ENCODE data around the gene CCDC47.

CCDC47 gene

DNA sequence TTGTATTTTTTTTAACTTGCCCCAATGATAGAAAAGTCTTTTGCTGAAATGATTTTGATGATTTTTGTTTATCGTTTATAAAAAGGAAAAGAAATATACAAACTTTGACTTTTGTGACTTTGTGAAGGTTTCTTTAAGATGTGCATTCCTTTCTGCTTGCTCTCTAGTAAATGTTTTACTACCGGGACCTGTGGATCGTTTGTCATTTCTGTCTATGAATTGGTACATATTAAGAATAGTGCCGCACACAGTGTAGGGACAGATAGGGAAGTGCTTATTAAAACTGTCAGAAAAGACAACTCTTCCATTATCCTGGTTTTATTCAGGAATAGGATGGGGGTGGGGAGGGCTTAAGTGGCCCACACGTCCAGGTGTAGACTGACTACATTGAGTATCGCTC lies 45.7 kb upstream of the CCDC47 start:
- TF ChIP-seq, protein P1, sequence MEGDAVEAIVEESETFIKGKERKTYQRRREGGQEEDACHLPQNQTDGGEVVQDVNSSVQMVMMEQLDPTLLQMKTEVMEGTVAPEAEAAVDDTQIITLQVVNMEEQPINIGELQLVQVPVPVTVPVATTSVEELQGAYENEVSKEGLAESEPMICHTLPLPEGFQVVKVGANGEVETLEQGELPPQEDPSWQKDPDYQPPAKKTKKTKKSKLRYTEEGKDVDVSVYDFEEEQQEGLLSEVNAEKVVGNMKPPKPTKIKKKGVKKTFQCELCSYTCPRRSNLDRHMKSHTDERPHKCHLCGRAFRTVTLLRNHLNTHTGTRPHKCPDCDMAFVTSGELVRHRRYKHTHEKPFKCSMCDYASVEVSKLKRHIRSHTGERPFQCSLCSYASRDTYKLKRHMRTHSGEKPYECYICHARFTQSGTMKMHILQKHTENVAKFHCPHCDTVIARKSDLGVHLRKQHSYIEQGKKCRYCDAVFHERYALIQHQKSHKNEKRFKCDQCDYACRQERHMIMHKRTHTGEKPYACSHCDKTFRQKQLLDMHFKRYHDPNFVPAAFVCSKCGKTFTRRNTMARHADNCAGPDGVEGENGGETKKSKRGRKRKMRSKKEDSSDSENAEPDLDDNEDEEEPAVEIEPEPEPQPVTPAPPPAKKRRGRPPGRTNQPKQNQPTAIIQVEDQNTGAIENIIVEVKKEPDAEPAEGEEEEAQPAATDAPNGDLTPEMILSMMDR (IDR thresholded peaks at IDR 0.05; ENCODE audit: extremely low read depth, insufficient read depth, missing control alignments): no peak
- in situ Hi-C loops (cut with MboI; ENCODE audit: low pct_unique_long_range_greater_than_20kb, low sequenced_read_pairs, unreplicated experiment): no loop called here

DNA sequence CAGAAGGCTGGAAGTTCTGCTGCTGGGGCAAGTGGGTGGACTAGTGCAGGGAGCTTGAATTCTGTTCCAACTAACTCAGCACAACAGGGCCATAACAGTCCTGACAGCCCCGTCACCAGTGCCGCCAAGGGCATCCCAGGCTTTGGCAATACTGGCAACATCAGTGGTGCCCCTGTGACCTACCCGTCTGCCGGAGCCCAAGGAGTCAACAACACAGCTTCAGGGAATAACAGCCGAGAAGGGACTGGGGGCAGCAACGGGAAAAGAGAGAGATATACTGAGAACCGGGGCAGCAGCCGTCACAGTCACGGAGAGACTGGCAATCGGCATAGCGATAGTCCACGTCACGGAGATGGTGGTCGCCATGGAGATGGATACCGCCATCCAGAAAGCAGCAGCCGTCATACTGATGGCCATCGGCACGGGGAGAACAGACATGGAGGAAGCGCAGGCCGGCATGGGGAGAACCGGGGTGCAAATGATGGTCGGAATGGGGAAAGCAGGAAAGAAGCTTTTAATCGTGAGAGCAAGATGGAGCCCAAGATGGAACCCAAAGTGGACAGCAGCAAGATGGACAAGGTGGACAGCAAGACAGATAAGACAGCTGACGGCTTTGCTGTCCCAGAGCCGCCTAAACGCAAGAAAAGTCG lies 44.5 kb upstream of the CCDC47 start:
- in situ Hi-C loops (cut with MboI; ENCODE audit: low pct_unique_long_range_greater_than_20kb, low sequenced_read_pairs, unreplicated experiment): no loop called here
- DNase-seq (ENCODE audit: low spot score): no peak
- TF ChIP-seq, protein P1 (IDR thresholded peaks at IDR 0.05; ENCODE audit: extremely low read depth, insufficient read depth, missing control alignments): no peak

More for the DNA sequence above, 45.7 kb upstream of the CCDC47 start:
- no peak for DNase-seq (ENCODE audit: low spot score)

- in situ Hi-C loops (cut with MboI; ENCODE audit: low pct_unique_long_range_greater_than_20kb, low sequenced_read_pairs, unreplicated experiment): no loop called here
- no peak for DNase-seq (ENCODE audit: low spot score)
- TF ChIP-seq, protein P1 (IDR thresholded peaks at IDR 0.05; ENCODE audit: extremely low read depth, insufficient read depth, missing control alignments): no peak
These were observed 43.3 kb upstream of the CCDC47 start for GRCh38 chr17:63816669-63817068.

DNA sequence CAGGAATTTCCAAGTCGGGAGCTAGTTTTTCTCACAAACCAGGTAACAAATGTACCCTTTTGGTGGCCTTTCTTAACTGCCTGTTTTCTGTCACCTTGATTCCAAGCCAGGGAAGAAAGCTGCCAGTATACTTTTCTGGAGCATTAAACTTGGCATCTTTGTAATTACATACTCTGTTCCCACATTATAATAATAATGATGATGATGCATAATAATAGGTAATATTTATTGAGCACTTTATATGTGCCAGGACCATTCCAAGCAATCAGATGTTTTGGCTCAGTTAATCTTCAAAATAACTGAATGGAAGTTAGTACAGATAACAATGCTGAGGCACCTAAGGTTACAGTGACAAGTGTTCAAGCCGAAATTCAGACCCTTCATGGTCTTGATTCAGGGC lies 42.7 kb upstream of the CCDC47 start:
- DNase-seq (ENCODE audit: low spot score): no peak
- in situ Hi-C loops (cut with MboI; ENCODE audit: low pct_unique_long_range_greater_than_20kb, low sequenced_read_pairs, unreplicated experiment): no loop called here
- TF ChIP-seq, protein P1 (IDR thresholded peaks at IDR 0.05; ENCODE audit: extremely low read depth, insufficient read depth, missing control alignments): no peak

DNA sequence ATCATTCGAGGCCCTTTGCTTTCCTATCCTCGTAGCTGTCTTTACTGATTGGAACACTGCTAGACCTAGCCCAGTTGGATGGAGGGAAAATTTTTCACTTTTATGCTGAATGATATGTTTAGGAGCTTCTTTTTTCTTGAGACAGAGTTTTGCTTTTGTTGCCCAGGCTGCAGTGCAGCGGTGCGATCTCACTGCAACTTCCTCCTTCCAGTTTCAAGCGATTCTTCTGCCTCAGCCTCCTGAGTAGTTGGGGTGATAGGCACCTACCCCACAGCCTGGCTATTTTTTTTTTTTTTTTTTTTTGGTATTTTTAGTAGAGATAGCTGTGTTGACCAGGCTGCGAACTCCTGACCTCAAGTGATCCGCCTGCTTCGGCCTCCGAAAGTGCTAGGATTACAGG lies 36.6 kb upstream of the CCDC47 start:
- in situ Hi-C loops (cut with MboI; ENCODE audit: low pct_unique_long_range_greater_than_20kb, low sequenced_read_pairs, unreplicated experiment): no loop called here
- no peak for DNase-seq (ENCODE audit: low spot score)
- TF ChIP-seq, protein P1 (IDR thresholded peaks at IDR 0.05; ENCODE audit: extremely low read depth, insufficient read depth, missing control alignments): no peak

DNA sequence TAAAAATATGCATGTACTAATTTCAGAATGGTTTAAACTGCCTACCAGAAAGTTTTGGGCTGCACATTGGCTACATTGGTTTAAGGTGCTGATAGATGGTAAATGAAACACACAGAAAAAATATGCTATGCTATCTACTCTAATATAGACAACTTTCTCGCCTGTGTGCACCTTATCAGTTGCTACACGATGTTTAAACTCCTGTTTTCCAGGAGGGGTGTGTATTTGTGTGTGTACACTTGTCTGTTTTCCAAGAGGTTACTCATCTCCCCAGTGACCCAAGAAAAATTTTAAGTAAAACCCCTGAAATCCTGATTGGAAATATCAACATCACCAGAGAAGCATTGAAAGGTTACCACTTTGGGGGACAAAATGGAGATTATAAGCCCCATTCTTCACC lies 32.2 kb upstream of the CCDC47 start:
- DNase-seq (ENCODE audit: low spot score): no peak
- TF ChIP-seq, protein P1 (IDR thresholded peaks at IDR 0.05; ENCODE audit: extremely low read depth, insufficient read depth, missing control alignments): no peak
- in situ Hi-C loops (cut with MboI; ENCODE audit: low pct_unique_long_range_greater_than_20kb, low sequenced_read_pairs, unreplicated experiment): no loop called here
